SH-SY5Y (cell line): Measurements from ENCODE around the gene RAD23A.

Experiments used
- GATA2 ChIP-seq: IDR thresholded peaks from 2 replicates; pipeline ENCODE4 v1.6.1; 2011; ENCODE audit warnings: mild to moderate bottlenecking, low read depth, low read length
- GATA3 ChIP-seq: IDR thresholded peaks from 2 replicates; pipeline ENCODE4 v1.6.1; 2011; ENCODE audit warnings: low read depth, mild to moderate bottlenecking, low read length, moderate library complexity

RAD23A gene

GRCh38 chr19:12945479-12946091, at the start of gene RAD23A:
Gene RAD23A (plus strand): TSS chr19:12945862. CDS start chr19:12945949, 87 bp downstream.
- TF ChIP-seq GATA3 (no peak), GATA2 (peak; percentile 55; the same call in 1 of the 2 replicates)

DNA sequence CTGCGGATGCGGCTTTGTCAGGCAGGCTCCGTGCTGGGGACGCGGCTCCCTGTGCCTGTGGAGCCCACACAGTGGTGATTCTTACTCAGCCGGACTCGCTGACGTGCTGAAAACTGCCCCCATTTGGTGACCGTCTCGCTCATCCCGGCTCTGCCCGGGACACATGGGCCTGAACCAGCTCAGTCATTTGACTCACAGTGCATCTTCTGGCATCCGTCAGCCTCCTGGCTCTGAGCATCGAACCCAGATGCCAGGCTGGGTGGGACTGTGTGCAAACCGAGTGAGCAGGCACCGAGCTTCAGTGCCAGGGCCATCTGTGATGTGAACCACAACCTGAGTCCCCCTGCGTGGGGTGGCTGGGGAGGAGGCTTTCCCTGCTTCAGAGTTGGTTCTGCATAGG, 49.2 kb upstream of the RAD23A start:
- TF ChIP-seq GATA3 (no peak), GATA2 (no peak)

DNA sequence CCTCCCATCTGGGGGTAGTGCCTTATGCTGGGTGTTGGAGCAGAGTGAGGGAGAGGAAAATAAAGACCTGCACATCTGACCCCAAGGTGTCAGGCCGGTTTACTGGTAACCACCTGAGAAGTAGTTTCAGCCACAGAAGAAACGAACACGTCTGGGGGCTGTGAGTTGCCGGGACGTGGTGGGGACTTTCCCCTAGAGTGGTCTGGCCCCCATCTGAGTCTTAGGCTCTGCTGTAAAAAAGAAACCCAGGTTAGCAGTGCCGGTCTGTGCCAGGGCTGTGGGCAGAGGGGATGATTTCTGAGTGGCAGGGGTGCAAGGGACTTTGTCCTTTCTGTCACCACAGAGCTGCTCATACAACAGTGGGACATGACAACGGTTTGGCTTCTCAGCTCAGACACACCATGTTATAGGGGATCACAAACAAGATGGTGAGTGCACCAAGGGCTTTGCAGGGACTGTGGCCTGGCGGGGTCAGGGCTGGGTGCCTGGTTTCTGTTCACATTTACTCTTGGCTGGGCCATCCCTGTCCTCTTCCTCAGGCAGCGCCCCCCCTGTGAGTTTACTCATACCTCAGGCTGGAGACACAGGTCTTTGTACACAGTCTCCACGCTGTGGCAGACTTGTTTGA, 45.7 kb upstream of the RAD23A start:
- TF ChIP-seq GATA2 (no peak), GATA3 (no peak)

DNA sequence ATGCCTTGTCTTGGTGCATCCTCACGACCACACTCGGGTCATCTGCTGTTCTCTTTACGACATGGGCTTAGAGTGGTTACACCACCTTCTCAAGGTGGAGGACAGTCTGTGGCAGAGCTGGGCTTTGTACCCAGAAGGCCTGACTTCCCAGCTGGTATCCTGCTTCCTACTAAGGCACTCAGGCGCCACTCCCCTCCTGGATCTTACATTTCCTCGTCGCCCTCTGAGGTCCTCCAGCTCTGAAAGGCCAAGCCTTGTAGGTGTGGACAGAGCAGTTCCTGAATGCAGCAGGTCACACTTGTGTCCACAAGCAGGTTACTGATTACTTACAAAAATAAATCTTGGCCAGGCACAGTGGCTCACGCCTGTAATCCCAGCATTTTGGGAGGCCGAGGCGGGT, 38.5 kb upstream of the RAD23A start:
- TF ChIP-seq GATA2, result no peak
- TF ChIP-seq GATA3, result no peak

GRCh38 chr19:12912571-12912970, 33.1 kb upstream of the RAD23A start:
- TF ChIP-seq GATA3 (no peak), GATA2 (no peak)

- no peak for TF ChIP-seq GATA2
- TF ChIP-seq GATA3, result no peak
These were observed 32.6 kb upstream of the RAD23A start for GRCh38 chr19:12913011-12913561.

- TF ChIP-seq GATA2 (no peak), GATA3 (no peak)
These were observed 31.6 kb upstream of the RAD23A start for GRCh38 chr19:12913851-12914690.

- TF ChIP-seq GATA3 (no peak), GATA2 (no peak)
These were observed 27.4 kb upstream of the RAD23A start for GRCh38 chr19:12918253-12918652.

- TF ChIP-seq GATA3, result no peak
- no peak for TF ChIP-seq GATA2
These were observed 24.6 kb upstream of the RAD23A start for GRCh38 chr19:12921047-12921446.

DNA sequence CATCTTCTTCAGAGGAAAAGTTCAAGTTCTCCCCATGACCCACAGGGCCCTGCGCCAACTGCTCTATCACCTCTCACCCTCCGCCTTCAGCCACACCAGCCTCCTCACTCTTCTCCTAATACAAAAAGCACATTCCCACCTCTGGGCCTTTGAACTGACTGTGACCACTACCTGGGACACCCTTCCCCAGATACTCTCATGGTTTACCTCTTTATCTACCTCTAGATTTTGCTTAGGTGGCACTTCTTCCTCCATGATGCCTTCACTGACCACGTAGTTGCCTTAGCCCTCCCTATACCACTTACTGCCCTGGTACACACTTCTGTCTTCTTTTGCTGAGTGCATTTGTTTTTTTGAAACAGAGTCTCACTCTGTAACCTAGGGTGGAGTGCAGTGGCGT, 22.7 kb upstream of the RAD23A start:
- TF ChIP-seq GATA2 (no peak), GATA3 (no peak)

- no peak for TF ChIP-seq GATA2
- TF ChIP-seq GATA3, result no peak
These were observed 20.9 kb upstream of the RAD23A start for GRCh38 chr19:12924621-12925310.

DNA sequence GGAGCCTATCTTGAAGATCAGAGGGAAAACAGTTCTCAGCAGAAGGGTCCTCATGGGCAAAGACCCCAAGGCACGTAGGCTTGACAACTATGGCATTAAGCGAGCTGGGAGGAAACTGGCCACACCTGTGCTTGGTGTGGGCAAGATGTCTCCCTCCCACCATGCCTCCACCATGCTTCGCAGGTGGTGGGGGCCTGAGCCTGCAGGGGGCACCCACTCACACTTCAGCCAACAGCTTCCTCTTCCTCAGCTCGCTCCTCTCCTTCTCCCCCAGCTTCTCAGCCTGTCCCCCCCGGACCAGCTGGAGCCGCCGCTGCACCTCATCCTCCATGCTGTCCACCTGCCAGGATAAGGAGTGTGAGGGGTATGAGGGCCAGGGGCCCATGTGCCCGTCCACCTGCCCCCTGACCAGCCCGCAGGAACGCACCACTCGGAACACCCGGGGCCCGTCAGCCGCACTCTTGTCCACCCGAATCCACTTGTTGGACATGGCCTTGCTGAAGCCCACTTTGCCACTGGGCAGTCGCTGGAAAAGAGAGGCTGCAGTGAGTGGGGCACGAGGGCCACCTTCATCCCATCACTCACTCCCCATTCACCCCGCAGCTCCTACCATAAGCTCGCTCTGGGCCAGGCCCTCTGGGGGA, 15.5 kb upstream of the RAD23A start:
- no peak for TF ChIP-seq GATA2

- TF ChIP-seq GATA2, result no peak
- TF ChIP-seq GATA3, result no peak
These were observed 13.0 kb upstream of the RAD23A start for GRCh38 chr19:12932392-12933286.
